Measurements from ENCODE around the gene RAB10.
"Not testable (repeated sequence)": the region's sequence is repeated elsewhere in the genome, so short reads cannot be mapped to it uniquely, and the experiment has no call there.

Gene RAB10

GRCh38 chr2:26058390-26058789, 24.5 kb downstream of the RAB10 start:
- DNase-seq (ENCODE audit: low spot score) = no peak

GRCh38 chr2:26059542-26059941, 25.7 kb downstream of the RAB10 start:
- DNase-seq (ENCODE audit: low spot score) = no peak

- DNase-seq (ENCODE audit: low spot score) = no peak
These were observed 27.7 kb downstream of the RAB10 start for GRCh38 chr2:26061539-26061938.

GRCh38 chr2:26064846-26065245, 31.0 kb downstream of the RAB10 start:
- DNase-seq (ENCODE audit: low spot score) = no peak

DNA sequence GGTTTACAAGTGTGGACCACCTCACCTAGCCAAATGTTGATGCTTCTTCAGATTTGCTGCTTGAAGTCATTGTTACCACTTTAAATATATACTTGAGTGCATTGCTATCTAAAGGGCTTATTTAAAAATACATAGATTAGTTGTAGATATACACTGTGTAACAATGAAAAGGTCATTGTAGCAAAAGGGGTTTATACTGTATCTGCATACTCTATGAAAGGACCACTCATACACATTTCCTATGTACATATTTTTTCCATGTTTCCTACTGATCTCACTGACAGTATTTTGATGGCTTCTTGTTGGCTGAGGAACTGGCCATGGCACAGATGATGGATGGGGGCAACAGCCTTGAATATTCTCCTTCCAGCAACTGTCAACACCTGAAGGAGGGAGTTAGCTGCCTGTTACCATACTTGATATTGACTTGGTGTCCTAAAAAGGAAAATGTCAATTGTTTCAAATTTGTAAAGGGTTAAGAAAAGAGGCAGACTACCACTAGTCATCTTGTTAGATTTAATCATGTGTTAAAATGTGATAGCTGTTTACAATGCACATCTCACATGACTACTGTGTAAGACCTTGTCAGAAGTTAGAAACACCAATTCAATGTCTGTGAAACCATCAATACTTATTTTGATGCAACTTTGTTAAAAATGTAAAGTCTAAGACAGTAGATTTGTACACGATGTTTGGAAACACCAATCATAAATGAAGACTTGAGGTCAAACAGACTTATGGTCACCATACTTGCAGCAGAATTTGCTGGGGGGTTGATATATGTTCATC, 33.5 kb downstream of the RAB10 start:
- no peak for DNase-seq (ENCODE audit: low spot score)

- no peak for DNase-seq (ENCODE audit: low spot score)
These were observed 34.2 kb downstream of the RAB10 start for GRCh38 chr2:26067980-26068507.

DNA sequence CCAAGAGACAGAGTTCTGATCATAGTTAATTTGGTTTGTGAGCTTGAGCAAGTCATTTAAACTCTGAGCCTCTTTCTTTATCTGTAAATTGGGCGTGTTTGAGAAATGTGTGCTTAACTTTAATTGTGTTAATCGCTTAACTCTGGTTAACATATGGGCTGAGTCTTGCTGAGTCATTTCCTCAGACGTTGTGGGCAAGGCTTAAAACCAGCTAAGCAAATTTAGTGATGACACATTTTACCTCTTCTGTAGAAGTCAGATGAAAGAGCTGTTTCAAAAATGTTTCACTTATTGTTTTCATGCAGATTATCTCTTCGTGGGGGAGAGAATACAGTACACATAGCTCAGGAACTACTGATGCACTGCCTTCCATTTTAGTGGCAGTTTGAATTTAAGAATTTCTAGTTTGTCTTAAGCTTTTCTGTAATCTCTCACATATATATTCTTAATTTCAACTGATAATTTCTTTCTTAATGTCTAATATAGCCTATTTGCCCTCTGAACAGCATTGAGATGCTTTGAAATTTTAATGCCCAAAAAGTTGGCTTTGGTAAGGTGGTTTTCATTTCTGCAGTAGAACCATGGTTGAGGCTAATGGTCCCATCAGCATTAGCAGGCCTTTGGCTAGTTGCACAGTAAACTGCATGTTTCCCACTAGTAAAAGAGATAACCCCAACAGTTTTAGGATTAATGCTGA, 34.9 kb downstream of the RAB10 start:
- peak; percentile 85 for DNase-seq (ENCODE audit: low spot score)

GRCh38 chr2:26070730-26071129, 36.8 kb downstream of the RAB10 start:
- DNase-seq (ENCODE audit: low spot score) = no peak

GRCh38 chr2:26072925-26073768, 39.3 kb downstream of the RAB10 start:
- DNase-seq (ENCODE audit: low spot score) = peak; percentile 17

- DNase-seq (ENCODE audit: low spot score) = no peak
These were observed 39.9 kb downstream of the RAB10 start for GRCh38 chr2:26073830-26074229.

- no peak for DNase-seq (ENCODE audit: low spot score)
These were observed 40.8 kb downstream of the RAB10 start for GRCh38 chr2:26074676-26075075.

DNA sequence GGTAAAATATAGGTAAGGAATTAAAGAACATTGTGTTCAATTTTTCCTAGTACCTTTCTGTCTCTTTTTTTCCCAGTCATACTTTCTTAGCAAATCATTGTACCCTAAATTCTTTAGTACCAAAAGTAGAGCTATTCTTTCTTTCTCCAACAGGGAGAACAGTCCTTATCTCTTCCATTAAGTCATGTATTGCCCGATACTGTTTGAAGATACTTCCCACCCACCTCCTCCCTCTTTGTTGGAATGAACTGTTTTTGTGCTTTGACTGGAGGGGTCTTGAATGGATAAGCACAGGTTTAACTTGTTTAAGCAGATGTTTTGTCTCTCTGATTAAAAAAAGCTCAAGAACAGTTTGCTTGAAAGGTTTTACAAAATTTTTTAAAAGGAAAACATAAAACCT, 41.3 kb downstream of the RAB10 start:
- DNase-seq (ENCODE audit: low spot score) = no peak

DNA sequence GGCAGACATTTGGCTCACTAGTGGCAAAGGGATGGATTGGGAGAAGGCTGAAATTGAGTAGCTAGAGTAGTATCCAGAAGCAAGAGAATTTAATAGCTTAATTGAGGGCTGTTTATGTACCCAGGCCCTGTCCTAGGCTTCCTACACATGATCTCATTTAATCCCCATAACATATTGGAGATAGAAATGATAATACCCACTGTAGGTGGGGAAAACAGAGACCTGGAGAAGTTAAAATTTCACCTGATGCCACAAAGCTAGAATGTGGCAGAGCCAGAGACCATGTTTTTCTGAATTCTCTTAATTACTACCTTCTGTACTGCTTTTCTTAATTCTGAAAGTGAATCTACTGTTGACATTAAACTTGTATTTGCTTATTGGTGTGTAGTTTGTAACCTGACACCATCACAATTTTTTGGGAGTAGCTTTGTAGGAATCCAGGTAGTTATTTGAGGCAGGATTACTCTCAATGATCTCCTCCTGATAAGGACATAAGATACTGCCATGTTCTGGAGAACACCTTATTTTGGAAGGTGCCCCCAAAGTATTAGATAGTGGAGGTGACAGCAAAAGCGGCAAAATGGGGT, 42.2 kb downstream of the RAB10 start:
- DNase-seq (ENCODE audit: low spot score) = no peak

DNA sequence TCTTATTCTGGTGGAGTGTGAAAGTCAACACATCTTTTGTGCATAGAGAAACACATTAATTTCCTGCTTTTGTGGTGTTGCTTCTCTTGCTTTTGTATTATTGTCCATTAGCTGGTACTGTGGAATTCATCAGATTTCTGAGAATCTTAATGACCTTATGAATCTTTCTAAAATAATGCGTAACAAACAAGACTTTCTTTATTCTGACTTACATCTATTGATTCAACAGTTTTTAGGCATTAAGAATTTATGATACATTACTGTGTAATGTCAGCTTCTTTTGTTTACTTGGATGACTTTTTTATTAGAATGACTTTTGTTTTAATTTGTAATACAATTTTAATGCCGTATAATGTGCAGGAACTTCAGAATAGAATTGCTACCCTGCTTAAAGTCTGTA, 43.4 kb downstream of the RAB10 start:
- no peak for DNase-seq (ENCODE audit: low spot score)

DNA sequence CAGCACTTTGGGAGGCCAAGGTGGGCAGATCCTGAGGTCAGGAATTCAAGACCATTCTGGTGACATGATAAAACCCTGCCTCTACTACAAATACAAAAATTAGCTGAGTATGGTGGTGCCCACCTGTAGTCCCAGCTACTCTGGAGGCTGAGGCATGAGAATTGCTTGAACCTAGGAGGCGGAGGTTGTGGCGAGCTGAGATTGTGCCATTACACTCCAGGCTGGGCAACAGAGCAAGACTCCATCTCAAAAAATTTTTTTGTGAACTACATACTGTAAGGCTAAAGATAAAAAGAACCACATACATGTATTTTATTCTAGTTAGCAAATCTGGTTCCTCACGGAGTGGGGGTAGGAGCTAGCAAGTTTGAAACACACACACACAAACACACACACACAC, 45.1 kb downstream of the RAB10 start:
- no peak for DNase-seq (ENCODE audit: low spot score)

DNA sequence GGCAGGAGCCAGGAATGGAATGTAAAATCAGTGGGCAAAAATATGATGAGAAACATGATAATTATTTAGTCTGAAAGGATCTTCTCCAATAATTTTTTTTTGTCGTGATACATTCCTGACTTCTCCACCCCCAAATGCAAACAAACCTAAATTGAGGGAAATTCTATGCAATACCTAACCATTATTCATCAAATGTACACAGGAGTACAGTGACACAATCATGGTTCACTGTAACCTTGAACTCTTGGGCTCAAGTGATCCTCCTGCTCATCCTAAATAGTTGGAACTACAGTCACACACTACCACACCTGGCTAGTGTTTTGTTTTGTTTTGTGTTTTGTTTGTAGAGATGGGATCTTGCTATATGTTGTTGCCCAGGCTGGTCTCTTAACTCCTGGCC, 46.5 kb downstream of the RAB10 start:
- DNase-seq (ENCODE audit: low spot score) = no peak

- DNase-seq (ENCODE audit: low spot score) = not testable (repeated sequence)
These were observed 47.0 kb downstream of the RAB10 start for GRCh38 chr2:26080925-26081324.

DNA sequence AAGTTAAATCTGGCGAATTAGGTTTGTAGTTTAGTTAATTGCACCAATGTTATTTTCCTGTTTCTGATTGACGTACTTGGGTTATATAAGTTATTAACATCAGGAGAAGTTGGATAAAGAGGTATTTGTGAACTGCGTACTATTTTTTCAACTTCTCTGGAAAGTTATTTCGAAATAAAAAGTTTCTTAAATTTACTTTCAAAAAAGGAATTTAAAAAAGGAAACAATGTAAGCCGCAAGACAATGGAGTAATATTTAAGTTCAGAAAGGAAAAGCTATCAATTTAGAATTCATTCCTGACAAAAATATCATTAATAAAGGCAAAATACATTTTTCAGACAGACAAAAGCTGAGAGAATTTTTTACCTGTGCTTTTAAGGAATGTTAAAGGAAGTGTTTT, 47.7 kb downstream of the RAB10 start:
- DNase-seq (ENCODE audit: low spot score) = no peak

- no peak for DNase-seq (ENCODE audit: low spot score)
These were observed 52.3 kb downstream of the RAB10 start for GRCh38 chr2:26086155-26086637.

DNA sequence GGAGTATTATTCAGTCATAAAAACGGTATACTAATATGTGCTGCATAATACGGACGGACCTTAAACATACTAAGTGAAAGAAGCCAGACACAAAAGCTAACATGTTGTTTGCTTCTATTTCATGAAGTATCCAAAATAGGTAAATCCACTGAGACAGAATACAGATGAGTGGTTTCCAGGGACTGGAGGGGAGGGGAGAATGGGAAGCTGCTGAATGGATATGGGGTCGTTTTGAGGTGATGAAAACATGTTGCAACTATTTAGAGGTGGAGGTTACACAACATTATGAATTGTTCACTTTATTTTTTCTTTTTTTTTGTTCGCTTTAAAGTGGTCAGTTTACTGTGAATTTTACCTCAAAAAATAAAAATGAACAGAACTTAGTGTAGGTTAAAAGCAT, 52.9 kb downstream of the RAB10 start:
- DNase-seq (ENCODE audit: low spot score) = no peak

DNA sequence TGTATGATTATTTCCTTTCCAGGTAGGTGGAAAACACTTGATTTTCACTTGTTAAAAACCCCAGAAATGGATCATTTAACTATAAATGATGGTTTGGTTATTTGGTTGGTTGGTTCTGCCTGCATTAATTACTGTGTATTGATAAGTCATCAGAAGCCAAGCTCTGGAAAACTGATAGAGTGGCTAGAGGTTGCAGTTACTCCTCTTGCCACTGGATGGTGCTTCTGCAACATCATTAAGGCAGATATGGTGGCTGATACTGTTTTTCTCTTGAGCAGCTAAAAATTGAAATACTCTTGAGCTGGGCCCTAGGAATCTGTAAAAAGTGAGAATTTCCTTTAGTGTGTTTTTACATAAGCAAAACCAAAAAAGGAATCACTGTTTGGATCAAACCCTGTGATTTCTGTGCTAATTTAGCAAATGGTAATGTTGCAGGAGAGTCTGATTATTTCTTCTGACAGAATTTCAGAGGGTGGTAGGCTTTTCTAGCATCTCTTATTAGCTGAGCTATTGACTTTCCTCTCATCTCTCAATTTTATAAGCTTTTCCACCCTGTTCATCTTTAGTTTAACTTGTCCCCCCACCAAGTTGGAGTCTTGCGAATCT, 54.3 kb downstream of the RAB10 start:
- DNase-seq (ENCODE audit: low spot score) = peak; percentile 39

DNA sequence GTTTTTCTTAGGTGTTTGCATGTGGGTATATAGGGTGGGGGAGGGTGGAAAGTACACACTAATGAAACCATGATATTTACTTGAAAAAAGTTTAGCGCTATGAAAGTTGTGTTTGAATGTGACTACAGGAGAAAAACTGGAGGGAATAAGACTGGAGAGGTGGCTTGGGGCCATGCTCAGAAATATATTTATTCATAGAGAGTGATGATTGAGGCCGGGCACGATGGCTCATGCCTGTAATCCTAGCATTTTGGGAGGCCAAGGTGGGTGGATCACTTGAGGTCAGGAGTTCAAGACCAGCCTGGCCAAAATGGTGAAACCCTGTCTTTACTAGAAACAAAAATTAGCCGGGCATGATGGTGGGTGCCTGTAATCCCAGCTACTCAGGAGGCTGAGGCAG, 55.0 kb downstream of the RAB10 start:
- not testable (repeated sequence) for DNase-seq (ENCODE audit: low spot score)
